Skeletal muscle satellite cell (primary cell): Measurements from ENCODE around the gene TBC1D14.
A peak's percentile ranks its signal among the peaks of the same experiment; 100 is the strongest.

Source experiments
- H3K27me3 ChIP-seq: 2 replicates; pipeline ENCODE4 v1.7.0; 2013; ENCODE audit warnings: low read length; ENCODE audit not compliant: control insufficient read depth, insufficient read depth
- H3K36me3 ChIP-seq: 2 replicates; pipeline ENCODE4 v1.7.0; 2013; ENCODE audit warnings: mild to moderate bottlenecking, control low read depth, low read length; ENCODE audit not compliant: insufficient read depth
- H3K4me1 ChIP-seq: 2 replicates; pipeline ENCODE4 v1.7.0; 2013; ENCODE audit warnings: low read length; ENCODE audit not compliant: control insufficient read depth, insufficient read depth
- H3K4me2 ChIP-seq: 2 replicates; pipeline ENCODE4 v1.7.0; 2013; ENCODE audit warnings: mild to moderate bottlenecking, low read length
- H3K4me3 ChIP-seq: 2 replicates; pipeline ENCODE4 v1.7.0; 2013; ENCODE audit warnings: low read length
- H3K9ac ChIP-seq: 2 replicates; pipeline ENCODE4 v1.7.0; 2013; ENCODE audit warnings: mild to moderate bottlenecking, low read depth, low read length, moderate library complexity
- H3K9me3 ChIP-seq: replicated peaks from 2 replicates; pipeline ENCODE4 v1.7.0; 2013; ENCODE audit warnings: mild to moderate bottlenecking, control low read depth, low read length

TBC1D14 gene

GRCh38 chr4:7031558-7032449 is 122.2 kb downstream of the TBC1D14 start:
- H3K4me2 ChIP-seq: no peak overlapping the region
- no peaks in the 10 kb centered on the region for H3K27me3 ChIP-seq
- H3K36me3 ChIP-seq: peaks cover 22% of the 10 kb centered on the region
- no peaks in the 10 kb centered on the region for H3K9me3 ChIP-seq
- H3K9ac ChIP-seq: no peak overlapping the region
- no peak overlapping the region for H3K4me3 ChIP-seq
- H3K4me1 ChIP-seq: peaks cover 21% of the 10 kb centered on the region

- H3K9ac ChIP-seq: no peak overlapping the region
- no peaks in the 10 kb centered on the region for H3K27me3 ChIP-seq
- H3K9me3 ChIP-seq: no peaks in the 10 kb centered on the region
- no peak overlapping the region for H3K4me2 ChIP-seq
- peaks cover 22% of the 10 kb centered on the region for H3K36me3 ChIP-seq
- no peak overlapping the region for H3K4me3 ChIP-seq
- H3K4me1 ChIP-seq: peaks cover 22% of the 10 kb centered on the region
Measured at GRCh38 chr4:7032596-7032995, 123.0 kb downstream of the TBC1D14 start.

- no peaks in the 10 kb centered on the region for H3K27me3 ChIP-seq
Measured at GRCh38 chr4:7034262-7035081, 124.8 kb downstream of the TBC1D14 start.

GRCh38 chr4:7037425-7037824 is 127.8 kb downstream of the TBC1D14 start:
- Histone ChIP-seq H3K9ac (no peak overlapping the region), H3K27me3 (no peaks in the 10 kb centered on the region), H3K9me3 (no peaks in the 10 kb centered on the region), H3K4me2 (no peak overlapping the region), H3K36me3 (peaks cover 1% of the 10 kb centered on the region), H3K4me1 (peaks cover 35% of the 10 kb centered on the region), H3K4me3 (no peak overlapping the region)

More at GRCh38 chr4:7034262-7035081, 124.8 kb downstream of the TBC1D14 start:
- peaks cover 22% of the 10 kb centered on the region for H3K4me1 ChIP-seq
- no peak overlapping the region for H3K4me3 ChIP-seq
- peaks cover 22% of the 10 kb centered on the region for H3K36me3 ChIP-seq
- peak overlapping the region; percentile 45 for H3K9ac ChIP-seq
- H3K4me2 ChIP-seq: no peak overlapping the region
- no peaks in the 10 kb centered on the region for H3K9me3 ChIP-seq

- Histone ChIP-seq H3K9ac (no peak overlapping the region), H3K4me2 (no peak overlapping the region), H3K4me1 (peaks cover 41% of the 10 kb centered on the region), H3K4me3 (no peak overlapping the region), H3K27me3 (no peaks in the 10 kb centered on the region), H3K9me3 (no peaks in the 10 kb centered on the region), H3K36me3 (no peaks in the 10 kb centered on the region)
Measured at GRCh38 chr4:7040765-7041164, 131.1 kb downstream of the TBC1D14 start.

GRCh38 chr4:7041246-7041645 is 131.6 kb downstream of the TBC1D14 start:
- Histone ChIP-seq H3K36me3 (no peaks in the 10 kb centered on the region), H3K27me3 (no peaks in the 10 kb centered on the region), H3K4me3 (no peak overlapping the region), H3K4me2 (peak overlapping the region; percentile 99), H3K4me1 (peaks cover 44% of the 10 kb centered on the region), H3K9me3 (no peaks in the 10 kb centered on the region), H3K9ac (no peak overlapping the region)

GRCh38 chr4:7041801-7042502 is 132.3 kb downstream of the TBC1D14 start:
- peak overlapping the region; percentile 79 for H3K9ac ChIP-seq
- H3K4me1 ChIP-seq: peaks cover 46% of the 10 kb centered on the region
- peak overlapping the region; percentile 99 for H3K4me2 ChIP-seq
- H3K4me3 ChIP-seq: peak overlapping the region; percentile 96
- H3K27me3 ChIP-seq: no peaks in the 10 kb centered on the region
- H3K9me3 ChIP-seq: no peaks in the 10 kb centered on the region
- no peaks in the 10 kb centered on the region for H3K36me3 ChIP-seq

GRCh38 chr4:7042503-7043283 is 133.1 kb downstream of the TBC1D14 start:
- no peaks in the 10 kb centered on the region for H3K36me3 ChIP-seq
- H3K9me3 ChIP-seq: no peaks in the 10 kb centered on the region
- H3K4me3 ChIP-seq: peak overlapping the region; percentile 96
- H3K4me1 ChIP-seq: peaks cover 47% of the 10 kb centered on the region
- peak overlapping the region; percentile 79 for H3K9ac ChIP-seq
- peak overlapping the region; percentile 99 for H3K4me2 ChIP-seq
- H3K27me3 ChIP-seq: no peaks in the 10 kb centered on the region

GRCh38 chr4:7043284-7044136 is 133.9 kb downstream of the TBC1D14 start, which contains the start of gene TADA2B:
Gene TADA2B, plus strand, starts transcription at chr4:7043372. Its CDS starts 208 bp downstream, at chr4:7043580.
- Histone ChIP-seq H3K36me3 (no peaks in the 10 kb centered on the region), H3K9me3 (no peaks in the 10 kb centered on the region), H3K4me1 (peaks cover 47% of the 10 kb centered on the region), H3K9ac (peak within 1 kb of the TSS; percentile 95), H3K4me3 (peak within 1 kb of the TSS; percentile 99), H3K4me2 (peak within 1 kb of the TSS; percentile 99), H3K27me3 (no peaks in the 10 kb centered on the region)
